ENCODE data around the gene CALM1.
"Not testable (repeated sequence)": the region's sequence is repeated elsewhere in the genome, so short reads cannot be mapped to it uniquely, and the experiment has no call there.

The CALM1 gene

DNA sequence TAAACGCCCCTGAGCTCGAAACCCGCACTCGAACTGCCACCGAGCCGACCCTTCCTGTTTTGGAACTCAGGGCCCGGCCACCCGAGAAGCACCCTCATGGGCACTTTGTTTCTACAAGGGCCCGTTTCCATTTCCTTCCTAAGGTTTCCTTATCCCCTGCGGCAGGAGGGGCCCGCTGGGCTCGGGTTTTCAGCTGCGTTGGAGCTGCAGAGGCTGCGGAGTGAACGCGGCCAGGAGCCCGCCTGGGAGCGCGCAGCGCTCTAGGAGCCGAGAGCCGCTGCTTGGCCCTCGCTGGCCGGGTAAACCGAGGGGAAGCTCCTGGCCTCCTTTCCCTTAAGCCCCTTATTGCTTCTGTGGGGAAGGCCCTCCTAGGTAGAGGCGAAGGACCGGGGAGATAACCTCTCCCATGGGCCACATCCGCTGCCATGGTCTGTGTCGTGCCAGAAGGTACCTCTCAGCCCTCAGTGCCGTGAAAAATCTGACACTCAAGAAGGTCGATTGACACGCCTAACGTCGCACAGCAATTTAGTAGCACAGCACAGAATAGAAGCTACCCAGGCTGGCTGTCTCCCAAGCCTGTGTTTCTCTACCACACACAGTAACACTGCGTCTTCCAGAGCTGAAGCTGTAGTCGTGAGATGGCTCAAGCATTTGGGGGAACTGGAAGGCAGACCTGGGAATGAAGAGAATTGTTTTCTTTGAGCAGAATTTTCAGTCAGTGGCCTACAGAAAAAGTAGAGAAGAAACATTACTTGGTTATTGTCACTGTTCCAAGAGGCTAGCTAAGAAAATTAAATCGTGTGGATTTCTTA, 12.9 kb upstream of the CALM1 start:
- DNase-seq: peak in 1 of 2 experiments; percentile 54

DNA sequence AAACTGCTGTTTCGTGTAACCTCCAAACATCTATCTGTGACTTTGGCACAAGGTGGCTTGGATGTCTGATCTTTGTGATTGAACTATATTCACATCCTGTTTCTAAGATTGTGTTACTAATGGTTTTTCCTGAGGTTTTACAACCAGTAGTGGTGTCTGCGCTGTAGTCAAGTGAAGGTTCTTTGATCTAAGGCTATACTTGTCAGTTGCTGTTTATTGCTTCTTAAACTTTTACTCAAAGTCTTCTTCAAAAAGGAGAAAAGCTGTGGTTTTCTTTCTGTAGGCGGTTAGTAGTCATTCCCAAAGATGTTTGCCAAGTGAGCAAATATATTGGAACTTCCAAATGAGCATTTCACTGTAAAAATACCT, 12.3 kb upstream of the CALM1 start:
- DNase-seq: no peak

- DNase-seq: no peak
These were observed 10.5 kb upstream of the CALM1 start for GRCh38 chr14:90386321-90386720.

DNA sequence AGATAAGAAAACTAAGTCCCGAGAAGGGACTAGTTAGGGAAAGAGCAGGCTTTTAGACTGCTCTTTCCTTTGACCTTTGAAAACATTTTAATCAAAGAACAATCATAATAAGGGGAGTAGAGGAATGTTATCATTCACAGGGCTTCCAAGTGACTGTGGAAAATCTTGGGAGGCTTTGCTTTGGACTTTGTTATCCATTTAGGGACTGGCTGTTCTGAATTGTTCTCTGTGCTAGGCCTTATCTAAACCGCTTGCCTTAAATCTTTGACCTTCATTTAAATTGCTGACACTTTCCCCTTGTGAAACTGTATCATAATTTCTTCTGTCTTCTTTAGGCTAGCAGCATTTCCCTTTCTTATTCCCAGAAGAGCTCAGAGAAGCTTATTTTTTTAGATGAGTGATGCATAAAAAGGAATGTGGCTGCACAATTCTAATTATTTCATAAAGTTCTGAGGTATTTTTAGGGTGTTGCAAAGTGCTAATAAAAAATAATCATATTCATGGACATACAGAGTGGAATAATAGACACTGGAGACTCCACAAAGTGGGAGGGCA, 9.5 kb upstream of the CALM1 start:
- DNase-seq: no peak

- peak in 1 of 2 experiments; percentile 13 for DNase-seq
These were observed 8.4 kb upstream of the CALM1 start for GRCh38 chr14:90388437-90388836.

DNA sequence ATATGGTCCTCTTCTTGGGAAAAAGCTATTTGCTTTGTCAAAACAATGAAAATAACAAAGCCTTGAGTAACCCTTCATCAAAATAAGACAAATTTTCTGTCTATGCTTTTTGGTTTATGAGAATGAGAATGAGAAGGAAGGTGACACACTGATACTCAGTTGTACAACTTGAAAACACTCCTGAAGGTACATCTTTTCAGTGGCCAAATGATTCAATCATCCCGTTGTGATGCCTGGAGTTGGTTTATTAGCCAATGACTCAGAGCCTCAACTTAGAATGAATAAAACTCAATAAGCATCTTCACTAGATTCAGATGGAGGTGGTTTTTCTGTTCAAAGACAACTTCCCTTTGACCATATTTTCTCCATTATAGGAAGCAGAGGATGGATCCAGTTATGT, 7.8 kb upstream of the CALM1 start:
- DNase-seq: no peak

GRCh38 chr14:90393966-90394365, 2.9 kb upstream of the CALM1 start:
- no peak for DNase-seq

DNA sequence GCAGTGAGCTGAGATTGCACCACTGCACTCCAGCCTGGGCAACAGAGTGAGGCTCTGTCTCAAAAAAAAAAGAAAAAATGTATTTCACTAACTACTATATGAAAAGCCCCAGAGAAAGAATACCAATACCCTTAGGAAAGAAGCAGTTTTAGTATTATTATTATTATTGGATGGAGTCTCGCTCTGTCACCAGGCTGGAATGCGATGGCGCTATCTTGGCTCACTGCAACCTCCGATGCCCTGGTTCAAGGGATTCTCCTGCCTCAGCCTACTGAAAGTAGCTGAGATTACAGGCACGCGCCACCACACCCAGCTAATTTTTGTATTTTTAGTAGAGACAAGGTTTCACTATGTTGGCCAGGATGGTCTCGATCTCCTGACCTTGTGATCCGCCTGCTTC, 2.0 kb upstream of the CALM1 start:
- not testable (repeated sequence) for DNase-seq

DNA sequence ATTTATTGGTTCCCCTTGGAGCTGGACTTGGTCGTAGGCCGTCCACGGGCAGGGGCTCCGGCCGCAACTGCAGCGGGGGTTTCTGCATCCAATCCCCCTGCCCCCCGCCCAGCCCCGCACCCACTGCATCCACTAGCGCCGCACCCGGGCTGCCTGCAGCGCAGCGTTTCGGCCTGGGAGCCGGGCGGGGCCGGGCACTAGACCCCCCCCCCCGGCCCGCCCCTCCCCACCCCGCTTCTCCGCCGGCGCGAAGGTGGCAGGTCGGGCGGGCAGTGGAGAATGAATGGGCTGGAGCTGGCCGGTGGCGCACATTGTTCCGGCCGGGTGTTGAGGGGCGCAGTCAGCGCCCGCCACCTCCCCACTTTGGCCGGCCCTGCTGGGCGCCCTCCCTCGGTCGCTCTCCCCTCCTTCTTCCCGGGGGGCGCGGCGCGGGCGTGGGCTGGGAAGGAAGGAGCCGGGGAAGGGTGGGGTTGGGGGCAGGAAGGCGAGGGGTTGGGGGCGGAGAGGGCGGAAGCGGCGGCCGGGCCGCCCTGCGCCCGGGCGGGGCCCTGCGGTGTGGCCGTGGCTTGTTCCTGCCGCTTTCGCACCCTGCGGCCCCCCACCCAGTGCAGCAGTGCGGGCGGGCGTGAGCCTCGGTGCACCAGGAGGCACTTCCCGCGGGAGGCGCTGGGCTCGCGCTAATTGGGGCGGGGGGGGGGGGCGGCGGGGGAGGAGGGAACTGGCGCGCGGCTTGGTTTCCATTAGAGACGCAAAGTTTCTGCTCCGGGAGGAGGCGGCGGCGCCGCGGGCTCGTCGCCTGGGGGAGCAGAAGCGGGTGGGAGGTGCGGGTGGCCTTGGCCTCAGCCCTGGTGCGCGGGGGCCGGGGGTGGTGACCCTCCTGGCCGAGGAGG, 841 bp downstream of the CALM1 start:
- DNase-seq: peak in 1 of 2 experiments; percentile 74

- DNase-seq: peak in 1 of 2 experiments; percentile 69
These were observed 1.5 kb downstream of the CALM1 start for GRCh38 chr14:90398315-90398839.

DNA sequence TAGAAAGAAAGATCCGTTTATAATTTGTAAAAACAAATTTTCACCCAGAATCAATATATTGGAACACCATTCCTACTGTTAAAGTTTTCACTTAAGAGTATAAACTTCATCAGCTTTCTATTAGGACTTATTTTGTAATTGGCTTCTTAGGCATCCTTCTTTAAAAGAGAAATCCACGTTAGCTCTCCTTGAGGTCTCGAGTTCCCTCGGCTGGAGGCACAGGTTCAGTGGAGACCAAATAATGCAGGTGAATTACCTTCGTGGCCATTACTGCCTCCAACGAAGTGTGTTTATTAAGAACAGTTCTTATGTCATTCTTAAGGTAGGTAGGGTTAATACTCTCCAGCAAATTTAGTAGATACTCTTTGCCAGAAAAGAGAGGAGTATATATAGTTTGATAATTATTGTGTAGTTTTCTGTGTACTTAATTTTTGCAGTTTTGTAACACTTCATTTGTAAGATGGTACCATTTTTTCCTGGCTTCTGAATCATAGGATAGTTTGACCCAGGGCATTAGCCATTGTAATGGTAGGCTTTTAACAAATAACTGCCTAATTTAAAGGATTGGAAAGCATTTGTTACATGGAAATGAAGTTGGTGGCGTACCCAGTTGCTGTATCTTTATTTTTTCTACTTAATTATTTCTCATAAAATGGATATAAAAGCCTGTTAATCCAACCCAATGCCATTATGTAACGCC, 2.2 kb downstream of the CALM1 start:
- no peak for DNase-seq

DNA sequence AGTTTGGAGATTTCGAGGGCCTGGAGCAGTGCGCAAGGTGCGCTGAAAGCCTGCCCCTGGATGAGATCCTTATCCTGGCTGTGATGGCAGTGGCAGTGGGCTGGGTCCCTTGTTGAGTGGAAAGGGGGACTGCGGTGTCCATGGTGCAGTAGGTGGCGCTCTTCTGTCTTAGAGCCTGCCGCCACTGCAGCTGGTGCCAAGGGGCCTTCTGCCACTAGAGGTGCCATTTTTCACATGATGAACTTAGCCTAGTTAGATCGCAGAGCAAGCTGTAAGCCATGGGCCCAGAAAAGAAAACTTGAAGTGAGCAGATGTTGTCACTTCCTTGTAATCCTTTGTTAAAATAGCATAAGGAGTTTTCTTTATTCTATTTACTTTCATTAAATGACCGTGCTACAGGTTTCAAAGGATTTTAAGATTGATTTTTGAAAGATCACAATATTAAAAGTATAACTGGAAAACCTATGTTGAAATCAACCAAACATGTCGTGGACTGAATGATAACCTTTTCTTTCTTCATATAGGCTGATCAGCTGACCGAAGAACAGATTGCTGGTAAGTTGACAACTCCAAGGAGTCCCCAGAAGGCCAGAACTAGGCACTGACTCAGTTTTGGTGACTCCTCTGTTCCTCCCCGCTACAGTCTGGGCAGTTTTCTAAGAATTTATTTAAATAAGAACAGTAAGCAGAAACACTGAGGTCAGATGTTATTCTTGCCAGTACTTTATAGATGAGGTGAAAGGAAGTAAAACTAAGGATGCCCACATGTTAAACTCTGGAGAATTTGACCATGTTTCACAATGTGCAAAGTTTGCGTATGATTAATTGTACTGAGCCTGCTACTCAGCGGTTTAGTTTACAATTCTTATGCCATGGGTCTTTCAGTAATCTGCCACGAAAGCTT, 3.0 kb downstream of the CALM1 start:
- DNase-seq: peak; percentile 87 to 96

GRCh38 chr14:90400904-90401561, 4.2 kb downstream of the CALM1 start:
- peak; percentile 55 to 60 for DNase-seq

- DNase-seq: no peak
These were observed 5.2 kb downstream of the CALM1 start for GRCh38 chr14:90402016-90402415.

DNA sequence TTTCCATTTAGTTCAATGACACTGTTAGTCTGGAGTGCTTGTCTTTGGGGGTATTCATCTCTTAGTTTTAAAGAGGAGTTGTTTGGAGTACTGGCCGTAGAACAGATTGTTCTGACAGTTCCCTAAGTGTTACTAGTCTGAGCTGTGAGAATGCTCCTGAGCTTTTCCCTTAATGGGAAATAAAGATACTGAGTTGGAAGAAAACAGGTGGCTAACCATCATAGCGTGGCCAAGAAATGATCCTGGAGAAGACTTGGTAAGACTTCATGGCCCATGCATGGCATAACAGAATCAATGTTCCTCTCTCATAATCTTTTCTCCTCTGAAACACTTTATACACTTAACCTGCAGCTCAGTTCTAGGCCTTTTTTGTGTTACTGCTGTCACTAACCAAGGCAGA, 6.2 kb downstream of the CALM1 start:
- no peak for DNase-seq

DNA sequence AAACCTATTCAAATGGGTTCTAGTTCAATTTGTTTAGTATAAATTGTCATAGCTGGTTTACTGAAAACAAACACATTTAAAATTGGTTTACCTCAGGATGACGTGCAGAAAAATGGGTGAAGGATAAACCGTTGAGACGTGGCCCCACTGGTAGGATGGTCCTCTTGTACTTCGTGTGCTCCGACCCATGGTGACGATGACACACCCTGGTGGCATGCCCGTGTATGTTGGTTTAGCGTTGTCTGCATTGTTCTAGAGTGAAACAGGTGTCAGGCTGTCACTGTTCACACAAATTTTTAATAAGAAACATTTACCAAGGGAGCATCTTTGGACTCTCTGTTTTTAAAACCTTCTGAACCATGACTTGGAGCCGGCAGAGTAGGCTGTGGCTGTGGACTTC, 8.3 kb downstream of the CALM1 start:
- DNase-seq: peak; percentile 80 to 81

DNA sequence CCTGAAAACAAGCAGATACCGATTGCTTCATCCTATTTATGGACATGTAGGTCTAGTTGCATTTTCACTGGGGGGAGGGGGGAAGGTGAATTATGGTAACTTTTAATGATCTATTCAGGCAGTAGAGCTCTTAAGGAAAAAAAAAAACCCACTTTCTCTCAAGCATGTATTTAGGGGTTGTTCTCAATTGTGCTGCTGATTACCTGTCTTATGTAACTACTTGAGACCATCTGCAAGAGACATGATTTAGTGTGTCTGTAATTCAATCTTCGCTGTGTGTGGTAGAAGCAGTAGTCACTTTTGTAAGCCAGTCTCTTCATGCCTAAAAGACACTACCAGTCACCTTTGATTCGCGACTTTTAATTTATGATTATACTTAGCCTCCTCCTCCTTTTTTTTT, 8.9 kb downstream of the CALM1 start:
- DNase-seq: no peak

DNA sequence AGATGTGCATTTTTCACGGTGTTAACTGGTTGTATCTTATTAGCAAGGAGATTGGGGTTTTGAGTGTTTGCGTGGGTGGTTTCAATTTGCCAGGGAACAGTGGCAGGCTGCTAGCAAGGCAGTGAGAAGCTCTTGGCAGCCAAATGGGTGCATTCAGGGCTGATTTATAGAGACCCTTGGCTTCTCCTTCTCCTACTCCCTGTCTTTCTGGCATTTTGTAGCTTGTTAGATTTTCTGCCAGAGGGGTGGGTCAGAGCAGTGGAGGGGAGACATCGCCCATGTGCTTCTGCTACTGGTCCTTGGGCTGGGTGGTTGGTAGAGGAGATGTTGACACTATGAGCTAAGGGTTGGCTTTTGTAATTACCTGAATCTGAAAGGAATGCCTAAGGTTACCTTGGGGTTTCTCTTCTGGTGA, 9.6 kb downstream of the CALM1 start:
- no peak for DNase-seq

DNA sequence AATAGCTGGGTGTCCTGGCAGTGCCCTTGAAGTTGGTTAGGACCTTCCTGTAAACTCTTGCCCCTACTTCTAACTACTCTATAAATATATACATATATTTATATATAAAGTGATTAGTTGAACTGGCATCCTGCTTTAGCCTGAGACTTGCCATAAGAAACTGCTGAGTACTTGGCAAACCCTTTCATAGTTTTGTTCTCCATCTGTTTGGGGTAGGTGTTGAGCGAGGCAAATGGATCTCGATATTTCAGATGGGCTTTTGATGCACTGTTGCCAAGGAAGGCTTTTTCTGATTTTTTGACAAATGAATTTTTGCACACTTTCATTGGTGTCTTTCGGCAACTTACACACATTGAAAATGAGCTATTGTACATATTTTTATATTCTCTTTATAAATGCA, 10.4 kb downstream of the CALM1 start:
- no peak for DNase-seq

- no peak for DNase-seq
These were observed 11.9 kb downstream of the CALM1 start for GRCh38 chr14:90408713-90409112.

DNA sequence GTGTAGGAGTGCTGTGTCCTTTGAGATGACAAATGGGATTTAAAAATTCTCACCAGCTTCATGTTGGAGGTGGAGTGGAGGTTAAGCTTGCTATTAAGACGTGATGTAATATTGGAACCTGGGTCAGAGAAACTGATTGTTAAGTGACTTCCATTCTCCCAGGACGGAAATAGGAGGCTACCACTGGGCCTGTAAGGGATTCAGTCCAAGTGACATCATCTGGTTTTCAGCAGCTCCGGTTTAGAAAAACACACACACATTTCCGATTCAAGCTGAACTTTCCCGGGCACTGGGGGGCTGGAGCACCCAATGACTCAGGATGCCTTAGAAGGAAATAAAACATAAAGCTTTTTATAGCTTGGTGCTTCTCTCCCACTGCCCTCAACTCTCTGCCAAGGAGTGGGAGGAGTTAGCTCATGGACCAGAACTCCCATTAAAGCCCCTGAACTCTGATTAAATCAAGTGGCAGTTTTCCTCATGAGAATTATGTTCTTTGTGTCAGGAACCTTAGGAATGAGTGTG, 12.4 kb downstream of the CALM1 start:
- no peak for DNase-seq

Measured in NCI-H526 (cell line).